Kidney tubule cell (primary cell): ENCODE data around the gene GNB2.
"Not testable (repeated sequence)": the region's sequence is repeated elsewhere in the genome, so short reads cannot be mapped to it uniquely, and the experiment has no call there.

Experiments
- DNase-seq: peaks from one replicate; pipeline ENCODE4 v3.0.0-alpha.2; 2018; ENCODE audit warnings: low spot score

The GNB2 gene

GRCh38 chr7:100696123-100696521 is 22.6 kb downstream of the GNB2 start:
- DNase-seq, result no peak

- no peak for DNase-seq
These were observed 25.5 kb downstream of the GNB2 start for GRCh38 chr7:100699018-100699417.

GRCh38 chr7:100701089-100701488 is 27.5 kb downstream of the GNB2 start:
- not testable (repeated sequence) for DNase-seq

GRCh38 chr7:100705320-100705752 is 31.8 kb downstream of the GNB2 start:
- peak; percentile 72 for DNase-seq

- peak; percentile 99 for DNase-seq
These were observed 32.5 kb downstream of the GNB2 start, which contains the start of gene POP7 for GRCh38 chr7:100705753-100706671. TSS of gene POP7 (plus strand) at chr7:100706121. CDS start at chr7:100706831, 710 bp downstream.

- DNase-seq, result no peak
These were observed 33.3 kb downstream of the GNB2 start for GRCh38 chr7:100706672-100707311.

- DNase-seq, result no peak
These were observed 34.9 kb downstream of the GNB2 start for GRCh38 chr7:100708395-100708794.

GRCh38 chr7:100710452-100710851 is 36.9 kb downstream of the GNB2 start:
- DNase-seq, result no peak

- no peak for DNase-seq
These were observed 37.8 kb downstream of the GNB2 start for GRCh38 chr7:100711369-100711768.

- DNase-seq, result no peak
These were observed 41.2 kb downstream of the GNB2 start for GRCh38 chr7:100714725-100715124.

- DNase-seq, result not testable (repeated sequence)
These were observed 43.5 kb downstream of the GNB2 start for GRCh38 chr7:100717073-100717472.

- DNase-seq, result peak; percentile 27
These were observed 46.2 kb downstream of the GNB2 start for GRCh38 chr7:100719523-100720278.

- DNase-seq, result no peak
These were observed 46.7 kb downstream of the GNB2 start, which contains the start of gene EPO for GRCh38 chr7:100720279-100720670. TSS of gene EPO (plus strand) at chr7:100720468. CDS start at chr7:100720981, 513 bp downstream.

GRCh38 chr7:100720671-100721504 is 47.3 kb downstream of the GNB2 start:
- no peak for DNase-seq

- DNase-seq, result no peak
These were observed 47.9 kb downstream of the GNB2 start for GRCh38 chr7:100721505-100721812.

GRCh38 chr7:100722480-100723212 is 49.1 kb downstream of the GNB2 start:
- DNase-seq, result no peak

- no peak for DNase-seq
These were observed 50.3 kb downstream of the GNB2 start for GRCh38 chr7:100723732-100724275.

- not testable (repeated sequence) for DNase-seq
These were observed 50.8 kb downstream of the GNB2 start for GRCh38 chr7:100724364-100724763.

GRCh38 chr7:100726996-100727761 is 53.6 kb downstream of the GNB2 start:
- DNase-seq, result no peak

GRCh38 chr7:100728196-100728595 is 54.7 kb downstream of the GNB2 start:
- no peak for DNase-seq
